Pancreas (tissue), 10 donors: ENCODE measurements around the gene INSRR. TPM values are rescaled to one million over a fixed set of nuclear protein-coding genes. Genes with fewer than 3 reads are reported as not detected.

Experiments
- ATAC-seq, 4 donors: fragments of 200-7000 bp; cut with Tn5 transposase; one replicate each; pipeline versions ENCODE4 v1.8.0 to v1.9.1; 2020; ENCODE audit warnings: mild to moderate bottlenecking in 4 of 4, moderate library complexity in 4 of 4
- DNase-seq, 6 donors: peaks; one replicate each; pipeline ENCODE4 v3.0.0-alpha.2; 2020
- FAIRE-seq: peaks from 2 replicates; lab custom pipeline; 2012; peaks lifted over from hg19 to GRCh38; lab: Jason Lieb, UNC
- H3K27ac ChIP-seq, 4 donors: fragments of 200-600 bp; sonication (generic); 1 replicate in 3 of 4; 2 replicates in 1 of 4; pipeline versions ENCODE4 v1.5.0 to v1.8.0; 2020
- H3K27me3 ChIP-seq, 4 donors: fragments of 200-600 bp; one replicate each; pipeline ENCODE4 v1.8.0; 2021
- H3K36me3 ChIP-seq, 3 donors: fragments of 200-600 bp; sonication (generic) in 1 of 3; one replicate each; pipeline versions ENCODE4 v1.5.0 to v1.8.0; 2020 to 2021
- H3K4me1 ChIP-seq, 3 donors: fragments of 200-600 bp; one replicate each; pipeline ENCODE4 v1.8.0; 2021
- H3K4me3 ChIP-seq, 4 donors: fragments of 200-600 bp; sonication (generic) in 2 of 4; one replicate each; pipeline versions ENCODE4 v1.5.0 to v1.8.0; 2020 to 2021
- H3K9me3 ChIP-seq, 4 donors: fragments of 200-600 bp; one replicate each; pipeline ENCODE4 v1.8.0; 2021
- WGBS, 2 donors: extraction: QIAGEN DNeasy Blood & Tissue Kit; methylation state at CpG; one replicate each; pipeline ENCODE4 v1.1.7; 2013; 5-methylcytosine and 5-hydroxymethylcytosine counted together
- intact Hi-C, 3 donors: fragments of 100-400 bp; cut with DNase I; formaldehyde crosslinking; loops; one replicate each; pipeline versions ENCODE4 v1.11.1 to v1.14.2; 2022
- polyA plus RNA-seq, 2 donors: library from polyadenylated mRNA; stranded (reverse); fragments of 200-250 nt; gene quantifications; one replicate each; pipeline ENCODE4 v1.2.3, GENCODE V29; 2013
- total RNA-seq, 6 donors: library from RNA; stranded (reverse); fragmentation: NEBNext Ultra II Directional in 4 of 6; extraction: Animal tissue kit (Norgen Biotek cat#: 25700) in 4 of 6; gene quantifications; one replicate each; pipeline versions ENCODE4 v1.2.1 to v1.2.4, GENCODE V29; 2021 to 2023
- TF ChIP-seq, protein P1 (sequence below), 4 donors: fragments of 200-600 bp; sonication (generic) in 3 of 4; IDR thresholded peaks; one replicate each; pipeline versions ENCODE4 v1.5.0 to v1.8.0; 2021; ENCODE audit warnings: antibody characterized with exemption in 4 of 4
- donor health status: healthy with polysubstance abuse.
- donor health status: DM: no; HTN: no; CAD: no; lungs with moderate emphysema.
- donor health status: DM: no; HTN: no; CAD: no.
- donor health status: control.
- donor health status: control.
- donor health status: Bipolar disorder and iron deficiency.
- donor health status: DM: yes; HTN: yes; CAD: no.
- donor health status: DM: no; HTN: no; CAD: no.
- donor health status: DM: no; HTN: no; CAD: no.
- donor health status: DM: yes; HTN: yes; CAD: no.

INSRR gene
- total and polyA plus RNA-seq, 8 donors, result 0.03 to 0.99 (median 0.18) TPM

GRCh38 chr1:156844102-156844501 is 14.8 kb downstream of the INSRR start:
- DNase-seq (peak in 1 of 6 donors; percentile 11), ATAC-seq (no peak), FAIRE-seq (no peak)
- H3K36me3 ChIP-seq, result no peaks in the 10 kb centered on the region
- no peaks in the 10 kb centered on the region for H3K27me3 ChIP-seq
- no peaks in the 10 kb centered on the region for H3K9me3 ChIP-seq
- TF ChIP-seq, protein P1, sequence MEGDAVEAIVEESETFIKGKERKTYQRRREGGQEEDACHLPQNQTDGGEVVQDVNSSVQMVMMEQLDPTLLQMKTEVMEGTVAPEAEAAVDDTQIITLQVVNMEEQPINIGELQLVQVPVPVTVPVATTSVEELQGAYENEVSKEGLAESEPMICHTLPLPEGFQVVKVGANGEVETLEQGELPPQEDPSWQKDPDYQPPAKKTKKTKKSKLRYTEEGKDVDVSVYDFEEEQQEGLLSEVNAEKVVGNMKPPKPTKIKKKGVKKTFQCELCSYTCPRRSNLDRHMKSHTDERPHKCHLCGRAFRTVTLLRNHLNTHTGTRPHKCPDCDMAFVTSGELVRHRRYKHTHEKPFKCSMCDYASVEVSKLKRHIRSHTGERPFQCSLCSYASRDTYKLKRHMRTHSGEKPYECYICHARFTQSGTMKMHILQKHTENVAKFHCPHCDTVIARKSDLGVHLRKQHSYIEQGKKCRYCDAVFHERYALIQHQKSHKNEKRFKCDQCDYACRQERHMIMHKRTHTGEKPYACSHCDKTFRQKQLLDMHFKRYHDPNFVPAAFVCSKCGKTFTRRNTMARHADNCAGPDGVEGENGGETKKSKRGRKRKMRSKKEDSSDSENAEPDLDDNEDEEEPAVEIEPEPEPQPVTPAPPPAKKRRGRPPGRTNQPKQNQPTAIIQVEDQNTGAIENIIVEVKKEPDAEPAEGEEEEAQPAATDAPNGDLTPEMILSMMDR (IDR thresholded peaks at IDR 0.05), result no peak
- WGBS, 2 donors, result 47 to 59% methylated on average over 6 of the region's 6 CpGs
- H3K27ac ChIP-seq, result no peak overlapping the region
- H3K4me1 ChIP-seq, result no peaks in the 10 kb centered on the region
- H3K4me3 ChIP-seq, result no peak overlapping the region
- intact Hi-C loops, result no loop called here

DNA sequence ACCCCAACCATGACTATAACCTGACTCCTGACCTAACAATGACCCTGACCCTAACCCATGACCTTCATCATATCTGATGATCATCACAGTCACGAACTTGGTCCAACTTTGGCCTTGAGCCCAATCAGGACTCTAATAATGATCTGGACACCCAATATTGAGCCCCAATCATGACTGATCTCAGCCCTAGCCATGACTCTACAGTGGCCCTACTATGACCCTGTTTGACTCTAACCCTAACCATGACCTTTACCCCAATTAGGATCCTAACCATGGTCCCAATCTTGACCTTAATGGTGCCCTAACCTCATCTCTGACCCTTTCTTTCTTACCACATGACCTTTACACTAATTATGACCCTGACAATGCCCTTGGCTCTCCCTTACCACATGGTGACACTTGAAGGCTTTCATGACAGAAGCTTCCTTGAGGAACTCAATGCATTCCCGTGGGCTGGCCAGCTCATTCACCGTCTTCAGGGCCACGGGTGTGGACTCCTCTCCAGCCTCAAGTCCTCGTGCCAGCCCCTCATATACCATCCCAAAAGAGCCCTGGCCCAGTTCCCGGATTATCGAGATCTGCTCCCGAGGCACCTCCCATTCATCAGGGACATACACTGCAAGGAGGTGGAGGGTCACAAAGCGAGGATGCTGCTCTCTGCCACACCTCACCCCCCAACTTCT is 16.2 kb downstream of the INSRR start:
- H3K9me3 ChIP-seq, result no peaks in the 10 kb centered on the region
- H3K4me1 ChIP-seq, result no peaks in the 10 kb centered on the region
- 70 to 84% methylated on average over 9 of the region's 9 CpGs for WGBS, 2 donors
- ATAC-seq (no peak), FAIRE-seq (no peak), DNase-seq (peak in 2 of 6 donors; percentile 14 to 25)
- intact Hi-C loops, result no loop called here
- no peak overlapping the region for H3K4me3 ChIP-seq
- H3K27ac ChIP-seq, result no peak overlapping the region
- TF ChIP-seq, protein P1 (IDR thresholded peaks at IDR 0.05), result no peak
- H3K36me3 ChIP-seq, result no peaks in the 10 kb centered on the region
- H3K27me3 ChIP-seq, result peaks cover 0 to 3% (median 0%) of the 10 kb centered on the region in 4 donors

DNA sequence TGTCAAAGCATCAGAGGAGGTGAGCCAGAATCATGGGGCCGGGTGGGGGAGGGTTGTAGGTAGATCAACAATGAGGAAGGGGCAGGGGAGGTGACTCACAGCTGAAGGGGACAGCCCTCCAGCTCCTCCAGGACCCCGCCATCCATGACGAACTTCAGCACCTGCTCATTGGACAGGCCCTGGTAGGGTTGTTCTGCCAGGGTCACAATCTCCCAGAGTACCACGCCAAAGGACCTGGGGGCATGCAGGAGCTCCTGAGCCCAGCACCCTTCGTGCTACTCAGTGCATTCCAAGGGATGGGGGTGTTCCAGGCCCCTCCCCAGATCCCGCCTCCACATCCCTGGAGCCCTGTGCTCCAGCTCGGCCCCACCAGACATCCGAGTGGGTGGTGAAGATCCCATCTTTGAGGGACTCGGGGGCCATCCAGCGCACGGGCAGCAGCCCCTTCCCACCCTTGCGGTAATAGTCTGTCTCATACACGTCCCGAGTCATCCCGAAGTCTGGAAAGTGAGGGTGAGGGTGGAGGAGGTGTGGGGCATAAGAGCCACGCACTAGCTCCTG is 17.5 kb downstream of the INSRR start:
- Histone ChIP-seq H3K4me1 (no peaks in the 10 kb centered on the region), H3K27me3 (peaks cover 0 to 4% (median 0%) of the 10 kb centered on the region in 4 donors), H3K9me3 (no peaks in the 10 kb centered on the region), H3K4me3 (no peak overlapping the region), H3K27ac (no peak overlapping the region), H3K36me3 (no peaks in the 10 kb centered on the region)
- DNase-seq (peak in 1 of 6 donors; percentile 39), FAIRE-seq (no peak), ATAC-seq (no peak)
- TF ChIP-seq, protein P1 (IDR thresholded peaks at IDR 0.05), result no peak
- WGBS, 2 donors, result 70 to 80% methylated on average over 16 of the region's 16 CpGs
- intact Hi-C loops, result no loop called here

GRCh38 chr1:156840898-156841279 is 18.0 kb downstream of the INSRR start:
- Histone ChIP-seq H3K27me3 (peaks cover 0 to 4% (median 0%) of the 10 kb centered on the region in 4 donors), H3K9me3 (no peaks in the 10 kb centered on the region), H3K36me3 (no peaks in the 10 kb centered on the region), H3K4me3 (no peak overlapping the region), H3K4me1 (no peaks in the 10 kb centered on the region), H3K27ac (no peak overlapping the region)
- TF ChIP-seq, protein P1 (IDR thresholded peaks at IDR 0.05), result no peak
- intact Hi-C loops, result no loop called here
- WGBS, 2 donors, result 54 to 60% methylated on average over 14 of the region's 14 CpGs
- DNase-seq, result peak in 1 of 6 donors; percentile 52
- no peak for ATAC-seq
- no peak for FAIRE-seq
